ENCODE measurements around the gene PEAR1.

PEAR1 gene

GRCh38 chr1:156927215-156928042, 33.9 kb downstream of the PEAR1 start:
- Mint-ChIP-seq H3K4me3 (peak overlapping the region; percentile 74), H3K9me3 (no peaks in the 10 kb centered on the region), H3K4me1 (peaks cover 16% of the 10 kb centered on the region), H3K36me3 (peaks cover 2% of the 10 kb centered on the region), H3K27me3 (peaks cover 55% of the 10 kb centered on the region), H3K27ac (no peak overlapping the region)

- H3K27me3 Mint-ChIP-seq: peaks cover 49% of the 10 kb centered on the region
- peaks cover 2% of the 10 kb centered on the region for H3K36me3 Mint-ChIP-seq
- no peaks in the 10 kb centered on the region for H3K9me3 Mint-ChIP-seq
- H3K4me1 Mint-ChIP-seq: peaks cover 16% of the 10 kb centered on the region
- H3K4me3 Mint-ChIP-seq: peak overlapping the region; percentile 74
- H3K27ac Mint-ChIP-seq: no peak overlapping the region
Observed at GRCh38 chr1:156928043-156928602, 34.6 kb downstream of the PEAR1 start.

GRCh38 chr1:156929596-156930238, 36.2 kb downstream of the PEAR1 start:
- H3K36me3 Mint-ChIP-seq: peaks cover 2% of the 10 kb centered on the region
- H3K9me3 Mint-ChIP-seq: no peaks in the 10 kb centered on the region
- H3K27me3 Mint-ChIP-seq: peaks cover 43% of the 10 kb centered on the region
- H3K4me1 Mint-ChIP-seq: peaks cover 11% of the 10 kb centered on the region
- H3K27ac Mint-ChIP-seq: no peak overlapping the region
- no peak overlapping the region for H3K4me3 Mint-ChIP-seq

GRCh38 chr1:156930483-156930882, 37.0 kb downstream of the PEAR1 start:
- Mint-ChIP-seq H3K36me3 (peaks cover 2% of the 10 kb centered on the region), H3K27me3 (peaks cover 37% of the 10 kb centered on the region)

GRCh38 chr1:156931211-156931952, 37.9 kb downstream of the PEAR1 start:
- peaks cover 2% of the 10 kb centered on the region for H3K36me3 Mint-ChIP-seq
- H3K27ac Mint-ChIP-seq: no peak overlapping the region
- H3K4me3 Mint-ChIP-seq: no peak overlapping the region
- peaks cover 31% of the 10 kb centered on the region for H3K27me3 Mint-ChIP-seq
- peaks cover 11% of the 10 kb centered on the region for H3K4me1 Mint-ChIP-seq
- no peaks in the 10 kb centered on the region for H3K9me3 Mint-ChIP-seq

More at GRCh38 chr1:156930483-156930882, 37.0 kb downstream of the PEAR1 start:
- Mint-ChIP-seq H3K27ac (no peak overlapping the region), H3K4me1 (peaks cover 11% of the 10 kb centered on the region), H3K4me3 (no peak overlapping the region), H3K9me3 (no peaks in the 10 kb centered on the region)

GRCh38 chr1:156931974-156932710, 38.6 kb downstream of the PEAR1 start:
- no peak overlapping the region for H3K4me3 Mint-ChIP-seq
- no peak overlapping the region for H3K27ac Mint-ChIP-seq
- peaks cover 11% of the 10 kb centered on the region for H3K4me1 Mint-ChIP-seq
- peaks cover 24% of the 10 kb centered on the region for H3K27me3 Mint-ChIP-seq
- H3K9me3 Mint-ChIP-seq: no peaks in the 10 kb centered on the region
- peaks cover 2% of the 10 kb centered on the region for H3K36me3 Mint-ChIP-seq

GRCh38 chr1:156933136-156933535, 39.6 kb downstream of the PEAR1 start:
- H3K9me3 Mint-ChIP-seq: no peaks in the 10 kb centered on the region
- peaks cover 18% of the 10 kb centered on the region for H3K27me3 Mint-ChIP-seq
- peaks cover 8% of the 10 kb centered on the region for H3K4me1 Mint-ChIP-seq
- H3K27ac Mint-ChIP-seq: no peak overlapping the region
- H3K36me3 Mint-ChIP-seq: peaks cover 2% of the 10 kb centered on the region
- H3K4me3 Mint-ChIP-seq: no peak overlapping the region

GRCh38 chr1:156935505-156936128, 42.1 kb downstream of the PEAR1 start:
- H3K4me3 Mint-ChIP-seq: no peak overlapping the region
- no peak overlapping the region for H3K27ac Mint-ChIP-seq
- peaks cover 5% of the 10 kb centered on the region for H3K4me1 Mint-ChIP-seq
- peaks cover 3% of the 10 kb centered on the region for H3K36me3 Mint-ChIP-seq
- H3K9me3 Mint-ChIP-seq: no peaks in the 10 kb centered on the region
- H3K27me3 Mint-ChIP-seq: peaks cover 9% of the 10 kb centered on the region

GRCh38 chr1:156936191-156936590, 42.7 kb downstream of the PEAR1 start:
- Mint-ChIP-seq H3K4me3 (no peak overlapping the region), H3K27me3 (peaks cover 4% of the 10 kb centered on the region), H3K9me3 (no peaks in the 10 kb centered on the region), H3K36me3 (peaks cover 3% of the 10 kb centered on the region), H3K27ac (no peak overlapping the region), H3K4me1 (peaks cover 4% of the 10 kb centered on the region)

- H3K4me1 Mint-ChIP-seq: no peaks in the 10 kb centered on the region
- H3K4me3 Mint-ChIP-seq: no peak overlapping the region
- no peaks in the 10 kb centered on the region for H3K9me3 Mint-ChIP-seq
- no peaks in the 10 kb centered on the region for H3K27me3 Mint-ChIP-seq
- H3K36me3 Mint-ChIP-seq: peaks cover 1% of the 10 kb centered on the region
- H3K27ac Mint-ChIP-seq: no peak overlapping the region
Observed at GRCh38 chr1:156936721-156937220, 43.3 kb downstream of the PEAR1 start.

GRCh38 chr1:156937883-156938282, 44.4 kb downstream of the PEAR1 start:
- Mint-ChIP-seq H3K27ac (no peak overlapping the region), H3K27me3 (no peaks in the 10 kb centered on the region), H3K4me1 (no peaks in the 10 kb centered on the region), H3K36me3 (peaks cover 1% of the 10 kb centered on the region), H3K4me3 (no peak overlapping the region), H3K9me3 (no peaks in the 10 kb centered on the region)

- Mint-ChIP-seq H3K27ac (no peak overlapping the region), H3K27me3 (no peaks in the 10 kb centered on the region)
Observed at GRCh38 chr1:156938813-156939212, 45.3 kb downstream of the PEAR1 start.

GRCh38 chr1:156939786-156940334, 46.3 kb downstream of the PEAR1 start:
- Mint-ChIP-seq H3K36me3 (peaks cover 1% of the 10 kb centered on the region), H3K27ac (no peak overlapping the region), H3K9me3 (no peaks in the 10 kb centered on the region), H3K4me3 (no peak overlapping the region), H3K27me3 (no peaks in the 10 kb centered on the region), H3K4me1 (no peaks in the 10 kb centered on the region)

More at GRCh38 chr1:156938813-156939212, 45.3 kb downstream of the PEAR1 start:
- Mint-ChIP-seq H3K9me3 (no peaks in the 10 kb centered on the region), H3K4me1 (no peaks in the 10 kb centered on the region), H3K36me3 (peaks cover 1% of the 10 kb centered on the region), H3K4me3 (no peak overlapping the region)

GRCh38 chr1:156941675-156942074, 48.2 kb downstream of the PEAR1 start:
- Mint-ChIP-seq H3K4me3 (no peak overlapping the region), H3K27ac (no peak overlapping the region), H3K36me3 (peaks cover 6% of the 10 kb centered on the region), H3K9me3 (no peaks in the 10 kb centered on the region), H3K4me1 (no peaks in the 10 kb centered on the region), H3K27me3 (no peaks in the 10 kb centered on the region)
